Suprapubic skin (tissue), 4 donors: Measurements from ENCODE around the gene CBLC. TPM values are rescaled to one million over a fixed set of nuclear protein-coding genes. Genes with fewer than 3 reads are reported as not detected.

Experiments
- DNase-seq, 2 donors: peaks; one replicate each; pipeline ENCODE4 v3.0.0-alpha.2; 2019; ENCODE audit warnings: low spot score in 2 of 2
- H3K27ac ChIP-seq: fragments of 200-600 bp; sonication (generic); one replicate; pipeline ENCODE4 v1.5.1; 2019
- H3K27me3 ChIP-seq: fragments of 200-600 bp; sonication (generic); one replicate; pipeline ENCODE4 v1.5.1; 2019
- H3K36me3 ChIP-seq: fragments of 200-600 bp; sonication (generic); one replicate; pipeline ENCODE4 v1.5.1; 2019
- H3K4me1 ChIP-seq: fragments of 200-600 bp; sonication (generic); one replicate; pipeline ENCODE4 v1.5.1; 2019
- H3K4me3 ChIP-seq: fragments of 200-600 bp; sonication (generic); one replicate; pipeline ENCODE4 v1.5.1; 2019; ENCODE audit warnings: mild to moderate bottlenecking
- H3K9me3 ChIP-seq: fragments of 200-600 bp; sonication (generic); one replicate; pipeline ENCODE4 v1.5.1; 2019
- CTCF ChIP-seq, 2 donors: fragments of 200-600 bp in 1 of 2; fragments of 450-650 bp in 1 of 2; sonication (generic) in 1 of 2; IDR thresholded peaks; one replicate each; pipeline ENCODE4 v1.5.1; 2016 to 2019; ENCODE audit warnings: antibody characterized with exemption in 2 of 2, mild to moderate bottlenecking in 1 of 2, moderate library complexity in 1 of 2
- EP300 ChIP-seq: sonication (generic); formaldehyde crosslinking; IDR thresholded peaks from one replicate; pipeline ENCODE4 v1.6.1; 2017; ENCODE audit warnings: antibody characterized with exemption
- POLR2A ChIP-seq, 2 donors: fragments of 450-650 bp; IDR thresholded peaks; one replicate each; pipeline ENCODE4 v1.6.1; 2017; ENCODE audit warnings: antibody characterized with exemption in 2 of 2, mild to moderate bottlenecking in 2 of 2, moderate library complexity in 2 of 2
- POLR2AphosphoS5 ChIP-seq, 3 donors: sonication (generic); formaldehyde crosslinking; IDR thresholded peaks; one replicate each; pipeline ENCODE4 v1.6.1; 2017; ENCODE audit warnings: antibody characterized with exemption in 3 of 3
- WGBS: methylation state at CpG from one replicate; pipeline ENCODE4 v1.1.5; 2018; 5-methylcytosine and 5-hydroxymethylcytosine counted together
- total RNA-seq, 4 donors: library from RNA; depleted of rRNA; stranded (reverse); fragments of >200 nt; gene quantifications; one replicate each; pipeline ENCODE4 v1.1.0, GENCODE V29; 2016

The CBLC gene
- total RNA-seq, 4 donors from 2014 or later, result 60.4 to 94.4 (median 65.7) TPM

GRCh38 chr19:44848036-44848811 lies 70.5 kb downstream of the CBLC start:
- peak in 1 of 2 donors; percentile 73 for DNase-seq
- TF ChIP-seq CTCF (IDR thresholded peaks at IDR 0.05), result no peak
- no peak for TF ChIP-seq POLR2A (IDR thresholded peaks at IDR 0.05)
- TF ChIP-seq EP300, result no peak
- no peak for TF ChIP-seq POLR2AphosphoS5 (IDR thresholded peaks at IDR 0.05)

GRCh38 chr19:44848812-44849447 lies 71.2 kb downstream of the CBLC start:
- H3K27ac ChIP-seq, result peak overlapping the region; percentile 97
- H3K4me3 ChIP-seq, result peak overlapping the region; percentile 100
- peaks cover 3% of the 10 kb centered on the region for H3K36me3 ChIP-seq
- no peaks in the 10 kb centered on the region for H3K9me3 ChIP-seq
- no peak for TF ChIP-seq EP300
- no peak for TF ChIP-seq POLR2A (IDR thresholded peaks at IDR 0.05)
- no peak for TF ChIP-seq CTCF (IDR thresholded peaks at IDR 0.05)
- no peak for TF ChIP-seq POLR2AphosphoS5 (IDR thresholded peaks at IDR 0.05)
- no peaks in the 10 kb centered on the region for H3K27me3 ChIP-seq
- DNase-seq, result peak in 1 of 2 donors; percentile 64
- WGBS, result 39% methylated on average over 18 of the region's 18 CpGs
- peaks cover 58% of the 10 kb centered on the region for H3K4me1 ChIP-seq

More at GRCh38 chr19:44848036-44848811, 70.5 kb downstream of the CBLC start:
- Histone ChIP-seq H3K9me3 (no peaks in the 10 kb centered on the region), H3K27me3 (no peaks in the 10 kb centered on the region), H3K4me3 (peak overlapping the region; percentile 100), H3K4me1 (peaks cover 58% of the 10 kb centered on the region), H3K36me3 (no peaks in the 10 kb centered on the region), H3K27ac (peak overlapping the region; percentile 97)
- whole genome bisulfite sequencing, result 21% methylated on average over 16 of the region's 19 CpGs

Other genes starting within 250 kb of the CBLC start
- gene CEACAM20, start 248.2 kb upstream of the CBLC start, total RNA-seq, result under 1 TPM in 1 of 4 donors, not detected in 3; 0.40 TPM
- not detected for gene IGSF23, start 164.3 kb upstream of the CBLC start, total RNA-seq
- 10 to 100 TPM; 14.0 to 24.6 (median 15.5) TPM for gene PVR, start 134.0 kb upstream of the CBLC start, total RNA-seq
- gene CEACAM19, start 106.4 kb upstream of the CBLC start, total RNA-seq, result 10 to 100 TPM in 1 of 4 donors, 1 to 10 TPM in 3; 5.7 to 11.7 (median 8.4) TPM
- not detected for gene CEACAM16, start 78.7 kb upstream of the CBLC start, total RNA-seq
- gene BCL3, start 29.2 kb upstream of the CBLC start, total RNA-seq, result 10 to 100 TPM; 13.9 to 29.1 (median 17.9) TPM
- 10 to 100 TPM; 27.4 to 67.5 (median 50.8) TPM for gene BCAM, start 31.2 kb downstream of the CBLC start, total RNA-seq
- gene NECTIN2, start 68.4 kb downstream of the CBLC start, total RNA-seq, result 10 to 100 TPM; 56.2 to 78.2 (median 67.5) TPM
- gene TOMM40, start 113.4 kb downstream of the CBLC start, total RNA-seq, result 10 to 100 TPM; 32.7 to 51.9 (median 47.1) TPM
- 100 to 1,000 TPM; 418 to 859 (median 594) TPM for gene APOE, start 127.9 kb downstream of the CBLC start, total RNA-seq
- 10 to 100 TPM; 38.6 to 58.3 (median 47.7) TPM for gene APOC1, start 136.7 kb downstream of the CBLC start, total RNA-seq
- gene APOC4, start 164.3 kb downstream of the CBLC start, total RNA-seq, result not detected
- 1 to 10 TPM in 2 of 4 donors, not detected in 2; 2.7 to 9.7 TPM for gene APOC2, start 168.2 kb downstream of the CBLC start, total RNA-seq
- 100 to 1,000 TPM in 2 of 4 donors, 10 to 100 TPM in 2; 86.2 to 137 (median 97.5) TPM for gene CLPTM1, start 177.5 kb downstream of the CBLC start, total RNA-seq
- 10 to 100 TPM in 2 of 4 donors, 1 to 10 TPM in 2; 1.4 to 16.5 (median 10.6) TPM for gene RELB, start 223.6 kb downstream of the CBLC start, total RNA-seq